Pancreas (tissue), 10 donors: ENCODE results near the gene SMIM24. TPM values are rescaled to one million over a fixed set of nuclear protein-coding genes. Genes with fewer than 3 reads are reported as not detected.

Experiments used
- ATAC-seq, 4 donors: fragments of 200-7000 bp; cut with Tn5 transposase; one replicate each; pipeline versions ENCODE4 v1.8.0 to v1.9.1; 2020; ENCODE audit warnings: mild to moderate bottlenecking in 4 of 4, moderate library complexity in 4 of 4
- DNase-seq, 6 donors: peaks; one replicate each; pipeline ENCODE4 v3.0.0-alpha.2; 2020
- FAIRE-seq: peaks from 2 replicates; lab custom pipeline; 2012; peaks lifted over from hg19 to GRCh38; lab: Jason Lieb, UNC
- H3K27ac ChIP-seq, 4 donors: fragments of 200-600 bp; sonication (generic); 1 replicate in 3 of 4; 2 replicates in 1 of 4; pipeline versions ENCODE4 v1.5.0 to v1.8.0; 2020
- H3K27me3 ChIP-seq, 4 donors: fragments of 200-600 bp; one replicate each; pipeline ENCODE4 v1.8.0; 2021
- H3K36me3 ChIP-seq, 3 donors: fragments of 200-600 bp; sonication (generic) in 1 of 3; one replicate each; pipeline versions ENCODE4 v1.5.0 to v1.8.0; 2020 to 2021
- H3K4me1 ChIP-seq, 3 donors: fragments of 200-600 bp; one replicate each; pipeline ENCODE4 v1.8.0; 2021
- H3K4me3 ChIP-seq, 4 donors: fragments of 200-600 bp; sonication (generic) in 2 of 4; one replicate each; pipeline versions ENCODE4 v1.5.0 to v1.8.0; 2020 to 2021
- H3K9me3 ChIP-seq, 4 donors: fragments of 200-600 bp; one replicate each; pipeline ENCODE4 v1.8.0; 2021
- WGBS, 2 donors: extraction: QIAGEN DNeasy Blood & Tissue Kit; methylation state at CpG; one replicate each; pipeline ENCODE4 v1.1.7; 2013; 5-methylcytosine and 5-hydroxymethylcytosine counted together
- intact Hi-C, 3 donors: fragments of 100-400 bp; cut with DNase I; formaldehyde crosslinking; loops; one replicate each; pipeline versions ENCODE4 v1.11.1 to v1.14.2; 2022
- polyA plus RNA-seq, 2 donors: library from polyadenylated mRNA; stranded (reverse); fragments of 200-250 nt; gene quantifications; one replicate each; pipeline ENCODE4 v1.2.3, GENCODE V29; 2013
- total RNA-seq, 6 donors: library from RNA; stranded (reverse); fragmentation: NEBNext Ultra II Directional in 4 of 6; extraction: Animal tissue kit (Norgen Biotek cat#: 25700) in 4 of 6; gene quantifications; one replicate each; pipeline versions ENCODE4 v1.2.1 to v1.2.4, GENCODE V29; 2021 to 2023
- TF ChIP-seq, protein P1 (sequence below), 4 donors: fragments of 200-600 bp; sonication (generic) in 3 of 4; IDR thresholded peaks; one replicate each; pipeline versions ENCODE4 v1.5.0 to v1.8.0; 2021; ENCODE audit warnings: antibody characterized with exemption in 4 of 4
- donor health status: healthy with polysubstance abuse.
- donor health status: DM: no; HTN: no; CAD: no; lungs with moderate emphysema.
- donor health status: DM: no; HTN: no; CAD: no.
- donor health status: control.
- donor health status: control.
- donor health status: Bipolar disorder and iron deficiency.
- donor health status: DM: yes; HTN: yes; CAD: no.
- donor health status: DM: no; HTN: no; CAD: no.
- donor health status: DM: no; HTN: no; CAD: no.
- donor health status: DM: yes; HTN: yes; CAD: no.

The SMIM24 gene
- total and polyA plus RNA-seq, 8 donors, result 1.2 to 143 (median 4.4) TPM

DNA sequence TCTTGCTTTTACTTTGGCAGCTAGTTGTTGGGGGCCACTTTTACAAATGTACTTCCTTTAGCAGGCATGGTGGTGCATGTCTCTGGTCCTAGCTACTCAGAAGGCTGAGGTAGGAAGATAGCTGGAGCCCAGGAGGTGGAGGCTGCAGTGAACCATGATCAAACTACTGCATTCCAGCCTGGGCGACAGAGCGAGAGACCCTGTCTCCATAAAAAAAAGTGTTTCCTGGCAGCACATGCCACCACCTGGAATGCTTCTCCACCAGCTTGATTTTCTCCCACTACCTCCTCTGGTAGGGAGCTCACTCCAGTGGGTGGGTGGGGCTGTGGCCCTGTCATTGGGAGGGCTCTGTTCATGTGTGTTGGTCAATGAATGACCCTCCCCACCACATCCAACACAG lies 38.3 kb upstream of the SMIM24 start:
- intact Hi-C loops, result no loop called here
- peaks cover 0 to 16% (median 7%) of the 10 kb centered on the region in 3 donors for H3K4me1 ChIP-seq
- no peak for FAIRE-seq
- no peak overlapping the region for H3K27ac ChIP-seq
- no peak for DNase-seq
- 45 to 48% methylated on average over 2 of the region's 2 CpGs for WGBS, 2 donors
- H3K36me3 ChIP-seq, result peaks cover 0 to 5% (median 0%) of the 10 kb centered on the region in 3 donors
- H3K4me3 ChIP-seq, result no peak overlapping the region
- no peaks in the 10 kb centered on the region for H3K27me3 ChIP-seq
- ATAC-seq, result peak in 2 of 4 donors; percentile 14 to 50
- no peaks in the 10 kb centered on the region for H3K9me3 ChIP-seq
- TF ChIP-seq, protein P1, sequence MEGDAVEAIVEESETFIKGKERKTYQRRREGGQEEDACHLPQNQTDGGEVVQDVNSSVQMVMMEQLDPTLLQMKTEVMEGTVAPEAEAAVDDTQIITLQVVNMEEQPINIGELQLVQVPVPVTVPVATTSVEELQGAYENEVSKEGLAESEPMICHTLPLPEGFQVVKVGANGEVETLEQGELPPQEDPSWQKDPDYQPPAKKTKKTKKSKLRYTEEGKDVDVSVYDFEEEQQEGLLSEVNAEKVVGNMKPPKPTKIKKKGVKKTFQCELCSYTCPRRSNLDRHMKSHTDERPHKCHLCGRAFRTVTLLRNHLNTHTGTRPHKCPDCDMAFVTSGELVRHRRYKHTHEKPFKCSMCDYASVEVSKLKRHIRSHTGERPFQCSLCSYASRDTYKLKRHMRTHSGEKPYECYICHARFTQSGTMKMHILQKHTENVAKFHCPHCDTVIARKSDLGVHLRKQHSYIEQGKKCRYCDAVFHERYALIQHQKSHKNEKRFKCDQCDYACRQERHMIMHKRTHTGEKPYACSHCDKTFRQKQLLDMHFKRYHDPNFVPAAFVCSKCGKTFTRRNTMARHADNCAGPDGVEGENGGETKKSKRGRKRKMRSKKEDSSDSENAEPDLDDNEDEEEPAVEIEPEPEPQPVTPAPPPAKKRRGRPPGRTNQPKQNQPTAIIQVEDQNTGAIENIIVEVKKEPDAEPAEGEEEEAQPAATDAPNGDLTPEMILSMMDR (IDR thresholded peaks at IDR 0.05), result no peak

DNA sequence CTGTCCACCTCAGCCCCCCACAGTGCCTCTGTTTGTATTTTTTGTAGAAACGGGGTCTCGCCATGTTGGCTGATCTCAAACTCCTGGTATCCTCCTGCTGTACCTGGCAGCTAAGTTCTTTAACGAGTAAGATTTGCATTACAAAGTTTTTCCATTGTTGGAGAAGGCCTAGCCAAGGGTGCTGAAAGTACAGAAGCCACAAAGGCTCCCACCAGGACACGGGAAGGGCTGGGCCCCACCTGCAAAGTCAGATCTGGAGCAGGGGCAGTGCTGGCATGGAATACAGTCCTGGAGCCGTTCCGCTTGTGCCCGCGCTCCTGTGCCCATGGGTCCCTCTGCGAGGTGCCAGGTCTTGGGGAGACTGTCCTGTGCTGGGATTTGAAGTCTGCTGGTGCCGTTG lies 37.9 kb upstream of the SMIM24 start:
- ATAC-seq (no peak), FAIRE-seq (no peak), DNase-seq (no peak)
- WGBS, 2 donors, result 51 to 64% methylated on average over 10 of the region's 10 CpGs
- intact Hi-C loops, result no loop called here
- peaks cover 0 to 1% (median 0%) of the 10 kb centered on the region in 3 donors for H3K36me3 ChIP-seq
- no peak overlapping the region for H3K27ac ChIP-seq
- peaks cover 0 to 16% (median 10%) of the 10 kb centered on the region in 3 donors for H3K4me1 ChIP-seq
- TF ChIP-seq, protein P1 (IDR thresholded peaks at IDR 0.05), result no peak
- H3K27me3 ChIP-seq, result no peaks in the 10 kb centered on the region
- no peak overlapping the region for H3K4me3 ChIP-seq
- no peaks in the 10 kb centered on the region for H3K9me3 ChIP-seq

DNA sequence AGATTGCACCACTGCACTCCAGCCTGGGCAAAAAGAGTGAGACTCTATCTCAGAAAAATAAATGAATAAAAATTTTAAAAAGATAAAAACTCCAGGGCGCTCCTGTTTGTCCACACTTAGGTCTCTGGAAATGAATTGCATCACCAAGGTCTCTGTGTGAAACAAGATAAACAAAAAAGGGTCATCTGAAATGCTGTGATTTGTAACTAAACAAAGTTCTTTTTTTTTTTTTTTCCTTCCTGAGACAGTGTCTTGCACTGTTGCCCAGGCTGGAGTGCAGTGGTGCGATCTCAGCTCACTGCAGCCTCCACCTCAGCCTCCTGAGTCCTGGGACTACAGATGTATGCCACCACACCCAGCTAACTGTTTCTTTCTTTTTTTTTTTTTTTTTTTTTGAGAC lies 37.3 kb upstream of the SMIM24 start:
- ATAC-seq, result no peak
- FAIRE-seq, result no peak
- H3K9me3 ChIP-seq, result no peaks in the 10 kb centered on the region
- no peak overlapping the region for H3K27ac ChIP-seq
- intact Hi-C loops, result no loop called here
- H3K4me1 ChIP-seq, result peaks cover 0 to 19% (median 16%) of the 10 kb centered on the region in 3 donors
- WGBS, 2 donors, result 74 to 80% methylated on average over 2 of the region's 2 CpGs
- TF ChIP-seq, protein P1 (IDR thresholded peaks at IDR 0.05), result no peak
- DNase-seq, result no peak
- no peak overlapping the region for H3K4me3 ChIP-seq
- H3K36me3 ChIP-seq, result no peaks in the 10 kb centered on the region
- no peaks in the 10 kb centered on the region for H3K27me3 ChIP-seq

DNA sequence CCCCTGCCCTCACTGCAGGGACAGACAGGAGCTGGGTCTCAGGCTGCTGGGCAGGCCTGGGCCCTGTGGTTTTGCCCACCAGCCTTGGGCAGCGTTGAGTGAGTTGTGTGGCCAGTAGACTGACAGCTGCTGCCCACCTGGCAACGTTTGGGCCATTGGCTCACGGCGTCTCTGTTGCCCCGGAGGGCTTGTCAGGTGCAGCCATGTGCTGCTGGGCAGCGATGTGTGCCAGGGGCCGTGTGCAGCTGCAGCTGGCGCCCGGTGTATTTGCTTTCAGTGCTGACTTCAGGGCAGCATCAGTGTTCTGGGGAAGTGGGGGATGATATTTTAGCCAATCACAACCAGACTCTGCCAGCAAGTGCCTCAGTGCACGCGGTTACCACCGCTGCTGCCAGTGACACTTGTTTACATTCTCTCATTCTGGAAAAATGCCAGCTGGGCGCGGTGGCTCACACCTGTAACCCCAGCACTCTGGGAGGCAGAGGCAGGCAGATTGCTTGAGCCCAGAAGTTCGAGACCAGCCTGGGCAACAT lies 36.4 kb upstream of the SMIM24 start:
- intact Hi-C loops, result no loop called here
- peaks cover 0 to 19% (median 16%) of the 10 kb centered on the region in 3 donors for H3K4me1 ChIP-seq
- TF ChIP-seq, protein P1 (IDR thresholded peaks at IDR 0.05), result no peak
- no peak overlapping the region for H3K4me3 ChIP-seq
- H3K27ac ChIP-seq, result no peak overlapping the region
- ATAC-seq (peak; percentile 47 to 76 (median 62)), DNase-seq (peak in 5 of 6 donors; percentile 44 to 82 (median 59)), FAIRE-seq (no peak)
- no peaks in the 10 kb centered on the region for H3K36me3 ChIP-seq
- WGBS, 2 donors, result 24 to 33% methylated on average over 15 of the region's 15 CpGs
- no peaks in the 10 kb centered on the region for H3K9me3 ChIP-seq
- H3K27me3 ChIP-seq, result no peaks in the 10 kb centered on the region

DNA sequence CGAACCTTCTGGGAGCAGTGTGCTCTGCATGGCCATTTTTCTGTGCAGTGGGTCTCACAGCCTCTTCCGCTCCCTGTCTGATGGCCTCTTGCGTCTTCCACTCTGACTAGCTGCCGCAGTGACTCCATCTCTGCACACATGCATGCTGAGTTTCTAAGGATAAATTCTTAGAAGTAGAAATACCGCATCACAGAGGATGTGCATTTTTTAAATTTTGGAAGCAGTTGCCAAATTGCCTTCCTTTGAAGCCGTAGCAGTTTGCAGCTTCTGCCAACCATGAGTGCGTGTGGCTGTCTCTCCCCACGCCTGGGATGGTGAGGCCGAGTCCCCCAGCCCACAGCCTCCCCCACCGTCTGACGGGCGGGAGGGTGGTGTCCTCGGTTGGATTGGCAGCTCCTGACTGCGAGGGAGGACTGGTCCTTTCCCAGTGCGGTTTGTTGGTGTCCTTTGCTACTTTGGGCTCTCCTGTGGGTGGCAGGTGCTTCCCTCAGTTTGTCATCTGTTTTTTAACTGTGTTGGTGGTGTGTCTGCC lies 35.6 kb upstream of the SMIM24 start:
- Histone ChIP-seq H3K27me3 (no peaks in the 10 kb centered on the region), H3K27ac (no peak overlapping the region), H3K36me3 (no peaks in the 10 kb centered on the region), H3K4me1 (peaks cover 0 to 19% (median 16%) of the 10 kb centered on the region in 3 donors), H3K9me3 (no peaks in the 10 kb centered on the region), H3K4me3 (no peak overlapping the region)
- DNase-seq (no peak), FAIRE-seq (no peak), ATAC-seq (no peak)
- 80 to 81% methylated on average over 15 of the region's 15 CpGs for WGBS, 2 donors
- TF ChIP-seq, protein P1 (IDR thresholded peaks at IDR 0.05), result no peak
- intact Hi-C loops, result no loop called here
